Right lobe of liver (tissue), 4 donors: ENCODE data around the gene GABRB2.

ENCODE experiments used
- CTCF ChIP-seq, 4 donors: fragments of 200-600 bp in 3 of 4; fragments of 450-650 bp in 1 of 4; IDR thresholded peaks; one replicate each; pipeline versions ENCODE4 v1.5.1 to v1.8.0; 2016 to 2022; ENCODE audit warnings: antibody characterized with exemption in 4 of 4, mild to moderate bottlenecking in 2 of 4
- POLR2A ChIP-seq: fragments of 450-650 bp; IDR thresholded peaks from one replicate; pipeline ENCODE4 v1.6.1; 2017; ENCODE audit warnings: antibody characterized with exemption, mild to moderate bottlenecking
- donor health status: DM: no; HTN: no; CAD: no.
- donor health status: DM: no; HTN: no; CAD: no.
- donor health status: DM: no; HTN: yes; CAD: no.

- TF ChIP-seq CTCF (IDR thresholded peaks at IDR 0.05) = no peak
- no peak for TF ChIP-seq POLR2A
Measured at GRCh38 chr5:161288071-161288470, 258.5 kb downstream of the GABRB2 start.
